T1000 (cell line): ENCODE results near the gene SIM2.
A peak's percentile ranks its signal among the peaks of the same experiment; 100 is the strongest.

Experiments used
- DNase-seq: peaks from one replicate; lab custom pipeline; 2025; ENCODE audit warnings: mixed read lengths; lab: John Stamatoyannopoulos, UW

SIM2 gene

GRCh38 chr21:36716836-36717235, 17.9 kb downstream of the SIM2 start:
- no peak for DNase-seq

- no peak for DNase-seq
Measured at GRCh38 chr21:36717976-36718375, 19.1 kb downstream of the SIM2 start.

GRCh38 chr21:36718951-36719501, 20.1 kb downstream of the SIM2 start:
- peak; percentile 74 for DNase-seq

GRCh38 chr21:36719614-36720013, 20.7 kb downstream of the SIM2 start:
- DNase-seq, result no peak

GRCh38 chr21:36721817-36722216, 22.9 kb downstream of the SIM2 start:
- no peak for DNase-seq

- no peak for DNase-seq
Measured at GRCh38 chr21:36722370-36723368, 23.8 kb downstream of the SIM2 start.

- no peak for DNase-seq
Measured at GRCh38 chr21:36723371-36723881, 24.5 kb downstream of the SIM2 start.

- no peak for DNase-seq
Measured at GRCh38 chr21:36724660-36725059, 25.7 kb downstream of the SIM2 start.

GRCh38 chr21:36725793-36726386, 27.0 kb downstream of the SIM2 start:
- DNase-seq, result no peak

- DNase-seq, result no peak
Measured at GRCh38 chr21:36727866-36728265, 29.0 kb downstream of the SIM2 start.

GRCh38 chr21:36728371-36729111, 29.6 kb downstream of the SIM2 start:
- DNase-seq, result no peak

GRCh38 chr21:36729310-36729970, 30.5 kb downstream of the SIM2 start:
- DNase-seq, result no peak

GRCh38 chr21:36730291-36731281, 31.7 kb downstream of the SIM2 start:
- DNase-seq, result no peak

- DNase-seq, result no peak
Measured at GRCh38 chr21:36732217-36732616, 33.3 kb downstream of the SIM2 start.

GRCh38 chr21:36732761-36733160, 33.8 kb downstream of the SIM2 start:
- no peak for DNase-seq

- no peak for DNase-seq
Measured at GRCh38 chr21:36733857-36734256, 34.9 kb downstream of the SIM2 start.

- no peak for DNase-seq
Measured at GRCh38 chr21:36734367-36735200, 35.7 kb downstream of the SIM2 start.

GRCh38 chr21:36735201-36735515, 36.2 kb downstream of the SIM2 start:
- DNase-seq, result no peak

GRCh38 chr21:36735724-36736320, 36.9 kb downstream of the SIM2 start:
- no peak for DNase-seq
